ENCODE data around the gene MEGF8.

DNA sequence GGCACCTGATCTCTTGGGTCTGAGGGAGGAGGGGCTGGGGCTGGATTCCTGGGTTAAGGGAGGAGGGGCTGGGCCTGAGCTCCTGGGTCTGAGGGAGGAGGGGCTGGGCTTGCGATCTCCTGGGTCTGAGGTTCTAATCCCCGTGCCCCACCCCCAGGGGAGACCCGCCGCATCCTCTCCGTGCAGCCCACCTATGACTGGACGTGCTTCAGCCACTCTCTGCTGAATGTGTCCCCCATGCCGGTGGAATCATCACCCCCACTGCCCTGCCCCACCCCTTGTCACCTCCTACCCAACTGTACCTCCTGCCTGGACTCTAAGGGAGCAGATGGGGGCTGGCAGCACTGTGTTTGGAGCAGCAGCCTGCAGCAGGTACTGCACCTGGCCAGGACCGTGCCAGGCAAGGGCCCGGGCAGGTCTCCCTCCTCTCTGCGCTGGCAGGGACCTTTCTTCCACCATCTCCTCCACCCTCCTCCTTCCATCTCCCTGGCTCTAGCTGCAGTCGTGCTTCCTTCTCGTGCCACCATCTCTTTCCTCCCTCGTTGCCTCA, 37.5 kb downstream of the MEGF8 start:
- TF ChIP-seq, protein P1, sequence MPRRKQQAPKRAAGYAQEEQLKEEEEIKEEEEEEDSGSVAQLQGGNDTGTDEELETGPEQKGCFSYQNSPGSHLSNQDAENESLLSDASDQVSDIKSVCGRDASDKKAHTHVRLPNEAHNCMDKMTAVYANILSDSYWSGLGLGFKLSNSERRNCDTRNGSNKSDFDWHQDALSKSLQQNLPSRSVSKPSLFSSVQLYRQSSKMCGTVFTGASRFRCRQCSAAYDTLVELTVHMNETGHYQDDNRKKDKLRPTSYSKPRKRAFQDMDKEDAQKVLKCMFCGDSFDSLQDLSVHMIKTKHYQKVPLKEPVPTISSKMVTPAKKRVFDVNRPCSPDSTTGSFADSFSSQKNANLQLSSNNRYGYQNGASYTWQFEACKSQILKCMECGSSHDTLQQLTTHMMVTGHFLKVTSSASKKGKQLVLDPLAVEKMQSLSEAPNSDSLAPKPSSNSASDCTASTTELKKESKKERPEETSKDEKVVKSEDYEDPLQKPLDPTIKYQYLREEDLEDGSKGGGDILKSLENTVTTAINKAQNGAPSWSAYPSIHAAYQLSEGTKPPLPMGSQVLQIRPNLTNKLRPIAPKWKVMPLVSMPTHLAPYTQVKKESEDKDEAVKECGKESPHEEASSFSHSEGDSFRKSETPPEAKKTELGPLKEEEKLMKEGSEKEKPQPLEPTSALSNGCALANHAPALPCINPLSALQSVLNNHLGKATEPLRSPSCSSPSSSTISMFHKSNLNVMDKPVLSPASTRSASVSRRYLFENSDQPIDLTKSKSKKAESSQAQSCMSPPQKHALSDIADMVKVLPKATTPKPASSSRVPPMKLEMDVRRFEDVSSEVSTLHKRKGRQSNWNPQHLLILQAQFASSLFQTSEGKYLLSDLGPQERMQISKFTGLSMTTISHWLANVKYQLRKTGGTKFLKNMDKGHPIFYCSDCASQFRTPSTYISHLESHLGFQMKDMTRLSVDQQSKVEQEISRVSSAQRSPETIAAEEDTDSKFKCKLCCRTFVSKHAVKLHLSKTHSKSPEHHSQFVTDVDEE (CRISPR knock-in tag; IDR thresholded peaks at IDR 0.05), result no peak
- TF ChIP-seq GLIS3 (CRISPR knock-in tag; IDR thresholded peaks at IDR 0.05), result no peak
- TF ChIP-seq, protein P2, sequence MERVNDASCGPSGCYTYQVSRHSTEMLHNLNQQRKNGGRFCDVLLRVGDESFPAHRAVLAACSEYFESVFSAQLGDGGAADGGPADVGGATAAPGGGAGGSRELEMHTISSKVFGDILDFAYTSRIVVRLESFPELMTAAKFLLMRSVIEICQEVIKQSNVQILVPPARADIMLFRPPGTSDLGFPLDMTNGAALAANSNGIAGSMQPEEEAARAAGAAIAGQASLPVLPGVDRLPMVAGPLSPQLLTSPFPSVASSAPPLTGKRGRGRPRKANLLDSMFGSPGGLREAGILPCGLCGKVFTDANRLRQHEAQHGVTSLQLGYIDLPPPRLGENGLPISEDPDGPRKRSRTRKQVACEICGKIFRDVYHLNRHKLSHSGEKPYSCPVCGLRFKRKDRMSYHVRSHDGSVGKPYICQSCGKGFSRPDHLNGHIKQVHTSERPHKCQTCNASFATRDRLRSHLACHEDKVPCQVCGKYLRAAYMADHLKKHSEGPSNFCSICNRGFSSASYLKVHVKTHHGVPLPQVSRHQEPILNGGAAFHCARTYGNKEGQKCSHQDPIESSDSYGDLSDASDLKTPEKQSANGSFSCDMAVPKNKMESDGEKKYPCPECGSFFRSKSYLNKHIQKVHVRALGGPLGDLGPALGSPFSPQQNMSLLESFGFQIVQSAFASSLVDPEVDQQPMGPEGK (CRISPR knock-in tag; IDR thresholded peaks at IDR 0.05; ENCODE audit: borderline replicate concordance), result no peak
- no peak for TF ChIP-seq ZC3H10 (CRISPR knock-in tag; IDR thresholded peaks at IDR 0.05)
- no peak for TF ChIP-seq ARNTL (CRISPR knock-in tag; IDR thresholded peaks at IDR 0.05; ENCODE audit: borderline replicate concordance, low read depth)
- no peak for TF ChIP-seq RARB (CRISPR knock-in tag; IDR thresholded peaks at IDR 0.05)
- no peak for TF ChIP-seq ESRRG (CRISPR knock-in tag; IDR thresholded peaks at IDR 0.05)
- TF ChIP-seq ZNF8 (CRISPR knock-in tag; IDR thresholded peaks at IDR 0.05), result no peak
- TF ChIP-seq ISL1 (CRISPR knock-in tag; IDR thresholded peaks at IDR 0.05), result no peak
- TF ChIP-seq PPARA (CRISPR knock-in tag; IDR thresholded peaks at IDR 0.05; ENCODE audit: borderline replicate concordance), result no peak
- no peak for TF ChIP-seq CSDC2 (CRISPR knock-in tag; IDR thresholded peaks at IDR 0.05)
- TF ChIP-seq, protein P3, sequence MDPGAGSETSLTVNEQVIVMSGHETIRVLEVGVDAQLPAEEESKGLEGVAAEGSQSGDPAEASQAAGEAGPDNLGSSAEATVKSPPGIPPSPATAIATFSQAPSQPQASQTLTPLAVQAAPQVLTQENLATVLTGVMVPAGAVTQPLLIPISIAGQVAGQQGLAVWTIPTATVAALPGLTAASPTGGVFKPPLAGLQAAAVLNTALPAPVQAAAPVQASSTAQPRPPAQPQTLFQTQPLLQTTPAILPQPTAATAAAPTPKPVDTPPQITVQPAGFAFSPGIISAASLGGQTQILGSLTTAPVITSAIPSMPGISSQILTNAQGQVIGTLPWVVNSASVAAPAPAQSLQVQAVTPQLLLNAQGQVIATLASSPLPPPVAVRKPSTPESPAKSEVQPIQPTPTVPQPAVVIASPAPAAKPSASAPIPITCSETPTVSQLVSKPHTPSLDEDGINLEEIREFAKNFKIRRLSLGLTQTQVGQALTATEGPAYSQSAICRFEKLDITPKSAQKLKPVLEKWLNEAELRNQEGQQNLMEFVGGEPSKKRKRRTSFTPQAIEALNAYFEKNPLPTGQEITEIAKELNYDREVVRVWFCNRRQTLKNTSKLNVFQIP (CRISPR knock-in tag; IDR thresholded peaks at IDR 0.05; ENCODE audit: borderline replicate concordance, low read depth), result no peak
- no peak for TF ChIP-seq ZNF565 (CRISPR knock-in tag; conservative IDR thresholded peaks at IDR 0.05; ENCODE audit: low read depth)
- no peak for TF ChIP-seq BACH2 (CRISPR knock-in tag; IDR thresholded peaks at IDR 0.05; ENCODE audit: borderline replicate concordance)

All from SK-N-SH treated with all-trans-retinoic acid at 6 μM for 48 hours (cell line).